ENCODE data around the gene ZSCAN10.

Gene ZSCAN10

GRCh38 chr16:3123986-3124886 lies 25.1 kb upstream of the ZSCAN10 start:
- peak; percentile 33 for TF ChIP-seq CTCF (IDR thresholded peaks at IDR 0.05; ENCODE audit: control insufficient read depth, insufficient read depth, low read depth, low read length, missing control alignments)
- H3K4me3 ChIP-seq (ENCODE audit: control insufficient read depth, low read depth, low read length) = peak overlapping the region; percentile 75

GRCh38 chr16:3122926-3123570 lies 24.0 kb upstream of the ZSCAN10 start:
- no peak overlapping the region for H3K4me3 ChIP-seq (ENCODE audit: control insufficient read depth, low read depth, low read length)
- TF ChIP-seq CTCF (IDR thresholded peaks at IDR 0.05; ENCODE audit: control insufficient read depth, insufficient read depth, low read depth, low read length, missing control alignments) = no peak
- no peak for DNase-seq (ENCODE audit: low read depth)

More at GRCh38 chr16:3123986-3124886, 25.1 kb upstream of the ZSCAN10 start:
- peak; percentile 52 for DNase-seq (ENCODE audit: low read depth)

DNA sequence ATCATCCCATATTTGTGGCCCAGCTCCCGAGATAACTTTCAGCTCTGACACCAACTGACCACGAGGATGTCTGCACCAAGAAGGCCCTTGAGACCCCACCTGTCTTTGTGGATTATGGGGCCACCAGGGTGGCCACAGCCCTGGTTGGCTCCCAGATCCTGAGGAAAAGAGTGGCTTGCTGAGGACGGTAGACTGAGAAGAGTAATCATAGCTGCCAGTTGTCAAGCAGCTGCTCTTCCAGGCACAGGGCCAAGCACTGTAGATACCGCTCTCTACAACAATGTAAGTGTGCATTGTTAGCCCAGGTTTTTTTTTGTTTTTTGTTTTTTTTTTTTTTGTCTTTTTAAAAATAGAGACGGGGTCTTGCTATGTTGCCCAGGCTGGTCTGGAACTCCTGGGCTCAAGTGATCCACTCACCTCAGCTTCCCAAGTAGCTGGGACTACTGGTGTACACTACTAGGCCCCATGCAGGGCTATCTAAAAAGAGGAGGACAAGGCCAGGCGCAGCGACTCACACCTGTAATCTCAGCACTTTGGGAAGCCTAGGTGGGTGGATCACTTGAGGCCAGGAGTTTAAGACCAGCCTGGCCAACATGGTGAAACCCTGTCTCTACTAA lies 22.9 kb upstream of the ZSCAN10 start:
- no peak for TF ChIP-seq CTCF (IDR thresholded peaks at IDR 0.05; ENCODE audit: control insufficient read depth, insufficient read depth, low read depth, low read length, missing control alignments)
- no peak overlapping the region for H3K4me3 ChIP-seq (ENCODE audit: control insufficient read depth, low read depth, low read length)
- no peak for DNase-seq (ENCODE audit: low read depth)

- no peak overlapping the region for H3K4me3 ChIP-seq (ENCODE audit: control insufficient read depth, low read depth, low read length)
- TF ChIP-seq CTCF (IDR thresholded peaks at IDR 0.05; ENCODE audit: control insufficient read depth, insufficient read depth, low read depth, low read length, missing control alignments) = no peak
- DNase-seq (ENCODE audit: low read depth) = no peak
Measured at GRCh38 chr16:3120435-3120834, 21.3 kb upstream of the ZSCAN10 start.

- TF ChIP-seq CTCF (IDR thresholded peaks at IDR 0.05; ENCODE audit: control insufficient read depth, insufficient read depth, low read depth, low read length, missing control alignments) = no peak
- no peak overlapping the region for H3K4me3 ChIP-seq (ENCODE audit: control insufficient read depth, low read depth, low read length)
- DNase-seq (ENCODE audit: low read depth) = no peak
Measured at GRCh38 chr16:3119701-3120408, 20.8 kb upstream of the ZSCAN10 start.

DNA sequence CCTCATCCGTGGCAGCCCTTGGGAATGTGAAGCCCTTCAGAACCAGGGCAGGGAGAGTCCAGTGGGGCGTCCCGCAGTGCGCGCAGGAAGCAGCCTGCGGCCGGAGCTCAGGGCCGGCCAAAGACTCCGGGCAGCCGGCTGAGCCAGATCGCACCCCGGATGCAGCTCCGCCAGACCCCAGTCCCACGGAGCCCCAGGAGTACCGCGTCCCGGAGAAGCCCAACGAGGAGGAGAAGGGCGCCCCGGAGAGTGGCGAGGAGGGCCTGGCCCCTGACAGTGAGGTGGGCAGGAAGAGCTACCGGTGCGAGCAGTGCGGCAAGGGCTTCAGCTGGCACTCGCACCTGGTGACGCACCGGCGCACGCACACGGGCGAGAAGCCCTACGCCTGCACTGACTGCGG lies 20.2 kb upstream of the ZSCAN10 start:
- no peak for TF ChIP-seq CTCF (IDR thresholded peaks at IDR 0.05; ENCODE audit: control insufficient read depth, insufficient read depth, low read depth, low read length, missing control alignments)
- no peak overlapping the region for H3K4me3 ChIP-seq (ENCODE audit: control insufficient read depth, low read depth, low read length)
- DNase-seq (ENCODE audit: low read depth) = no peak
